Trophoblast cell (in vitro differentiated cells and primary cell): ENCODE data around the gene CEP85.

Source experiments
- DNase-seq, 2 donors: peaks; one replicate each; pipeline ENCODE4 v3.0.0-alpha.2; 2016
- H2AFZ ChIP-seq: 2 replicates; pipeline ENCODE4 v1.6.1; 2013; ENCODE audit warnings: low read length, moderate library complexity, mild to moderate bottlenecking; ENCODE audit not compliant: insufficient read depth, poor library complexity
- H2AK5ac ChIP-seq: 2 replicates; pipeline ENCODE4 v1.6.1; 2013; ENCODE audit warnings: mild to moderate bottlenecking, low read length
- H2BK120ac ChIP-seq: 2 replicates; pipeline ENCODE4 v1.6.1; 2013; ENCODE audit warnings: low read length, mild to moderate bottlenecking, moderate library complexity; ENCODE audit not compliant: insufficient read depth, poor library complexity
- H2BK12ac ChIP-seq: 2 replicates; pipeline ENCODE4 v1.6.1; 2013; ENCODE audit warnings: mild to moderate bottlenecking, low read length, moderate library complexity
- H2BK5ac ChIP-seq: 2 replicates; pipeline ENCODE4 v1.6.1; 2013; ENCODE audit warnings: low read length, low read depth, moderate library complexity, mild to moderate bottlenecking; ENCODE audit not compliant: poor library complexity
- H3K14ac ChIP-seq: 2 replicates; pipeline ENCODE4 v1.6.1; 2013; ENCODE audit warnings: mild to moderate bottlenecking, low read length
- H3K18ac ChIP-seq: 2 replicates; pipeline ENCODE4 v1.6.1; 2013; ENCODE audit warnings: mild to moderate bottlenecking, low read length
- H3K23ac ChIP-seq: 2 replicates; pipeline ENCODE4 v1.6.1; 2013; ENCODE audit warnings: low read length
- H3K27ac ChIP-seq: 2 replicates; pipeline ENCODE4 v1.5.1; 2013; ENCODE audit warnings: low read depth, mild to moderate bottlenecking, inconsistent platforms, low read length, moderate library complexity
- H3K27me3 ChIP-seq: 2 replicates; pipeline ENCODE4 v1.6.1; 2013; ENCODE audit warnings: inconsistent platforms, mild to moderate bottlenecking, low read length, moderate library complexity; ENCODE audit not compliant: insufficient read depth
- H3K36me3 ChIP-seq, 2 experiments: 1 replicate in 1 of 2; 2 replicates in 1 of 2; pipeline ENCODE4 v1.6.1; 2013; ENCODE audit warnings: low read length in 2 of 2, mild to moderate bottlenecking in 2 of 2, moderate library complexity in 1 of 2; ENCODE audit not compliant: insufficient read depth in 2 of 2, control insufficient read depth in 1 of 2
- H3K4ac ChIP-seq: 2 replicates; pipeline ENCODE4 v1.6.1; 2013; ENCODE audit warnings: low read depth, mild to moderate bottlenecking, low read length, moderate library complexity
- H3K4me1 ChIP-seq, 2 experiments: 1 replicate in 1 of 2; 2 replicates in 1 of 2; pipeline ENCODE4 v1.6.1; 2013; ENCODE audit warnings: low read length in 2 of 2, mild to moderate bottlenecking in 2 of 2, moderate library complexity in 1 of 2; ENCODE audit not compliant: insufficient read depth in 2 of 2, control insufficient read depth in 1 of 2
- H3K4me2 ChIP-seq: 2 replicates; pipeline ENCODE4 v1.6.1; 2013; ENCODE audit warnings: inconsistent platforms, mild to moderate bottlenecking, low read length, moderate library complexity
- H3K4me3 ChIP-seq: 2 replicates; pipeline ENCODE4 v1.5.1; 2013; ENCODE audit warnings: mild to moderate bottlenecking, low read depth, low read length, inconsistent platforms
- H3K79me1 ChIP-seq: one replicate; pipeline ENCODE4 v1.6.1; 2013; ENCODE audit warnings: low read length
- H3K79me2 ChIP-seq: 2 replicates; pipeline ENCODE4 v1.6.1; 2013; ENCODE audit warnings: low read length, mild to moderate bottlenecking; ENCODE audit not compliant: control insufficient read depth, insufficient read depth, poor library complexity
- H3K9ac ChIP-seq: 2 replicates; pipeline ENCODE4 v1.6.1; 2013; ENCODE audit warnings: mild to moderate bottlenecking, low read length
- H3K9me3 ChIP-seq: 2 replicates; pipeline ENCODE4 v1.6.1; 2013; ENCODE audit warnings: low read depth, mild to moderate bottlenecking, control low read depth, inconsistent platforms, low read length; ENCODE audit not compliant: insufficient read depth
- H4K12ac ChIP-seq: 2 replicates; pipeline ENCODE4 v1.6.1; 2013; ENCODE audit warnings: low read depth, mild to moderate bottlenecking, low read length, moderate library complexity
- H4K8ac ChIP-seq: 2 replicates; pipeline ENCODE4 v1.6.1; 2013; ENCODE audit warnings: low read depth, mild to moderate bottlenecking, low read length, moderate library complexity
- H4K91ac ChIP-seq: one replicate; pipeline ENCODE4 v1.6.1; 2013; ENCODE audit warnings: low read depth, mild to moderate bottlenecking, low read length, moderate library complexity
- WGBS: extraction: QIAGEN DNeasy Blood & Tissue Kit; methylation state at CpG from one replicate; pipeline ENCODE4 v1.1.7; 2013; ENCODE audit warnings: missing lambda C conversion rate; ENCODE audit not compliant: insufficient read length, insufficient coverage; ENCODE audit errors: extremely low coverage; 5-methylcytosine and 5-hydroxymethylcytosine counted together

The CEP85 gene

GRCh38 chr1:26318338-26319064 lies 84.5 kb downstream of the CEP85 start:
- H3K23ac ChIP-seq: no peak overlapping the region
- H4K8ac ChIP-seq: no peak overlapping the region
- WGBS: no CpG with 5 or more reads among the region's 9 CpGs

GRCh38 chr1:26320896-26321295 lies 86.9 kb downstream of the CEP85 start:
- peaks cover 5% of the 10 kb centered on the region for H3K9me3 ChIP-seq
- no CpG with 5 or more reads among the region's 2 CpGs for WGBS
- H3K18ac ChIP-seq: no peak overlapping the region

More at GRCh38 chr1:26318338-26319064, 84.5 kb downstream of the CEP85 start:
- Histone ChIP-seq H3K18ac (no peak overlapping the region), H3K4me3 (no peak overlapping the region), H3K4me1 (peaks cover 6 to 8% of the 10 kb centered on the region in 2 experiments), H4K91ac (no peak overlapping the region), H3K4me2 (no peak overlapping the region), H2AK5ac (no peak overlapping the region), H2BK5ac (no peak overlapping the region), H3K79me2 (no peaks in the 10 kb centered on the region), H4K12ac (no peak overlapping the region), H2AFZ (no peak overlapping the region), H3K27me3 (no peaks in the 10 kb centered on the region), H2BK120ac (no peak overlapping the region), H2BK12ac (no peak overlapping the region), H3K4ac (no peak overlapping the region), H3K79me1 (no peaks in the 10 kb centered on the region), H3K9me3 (peaks cover under 1% of the 10 kb centered on the region), H3K14ac (no peak overlapping the region), H3K9ac (no peak overlapping the region), H3K27ac (no peak overlapping the region), H3K36me3 (peaks cover 20 to 22% of the 10 kb centered on the region in 2 experiments)
- no peak for DNase-seq

DNA sequence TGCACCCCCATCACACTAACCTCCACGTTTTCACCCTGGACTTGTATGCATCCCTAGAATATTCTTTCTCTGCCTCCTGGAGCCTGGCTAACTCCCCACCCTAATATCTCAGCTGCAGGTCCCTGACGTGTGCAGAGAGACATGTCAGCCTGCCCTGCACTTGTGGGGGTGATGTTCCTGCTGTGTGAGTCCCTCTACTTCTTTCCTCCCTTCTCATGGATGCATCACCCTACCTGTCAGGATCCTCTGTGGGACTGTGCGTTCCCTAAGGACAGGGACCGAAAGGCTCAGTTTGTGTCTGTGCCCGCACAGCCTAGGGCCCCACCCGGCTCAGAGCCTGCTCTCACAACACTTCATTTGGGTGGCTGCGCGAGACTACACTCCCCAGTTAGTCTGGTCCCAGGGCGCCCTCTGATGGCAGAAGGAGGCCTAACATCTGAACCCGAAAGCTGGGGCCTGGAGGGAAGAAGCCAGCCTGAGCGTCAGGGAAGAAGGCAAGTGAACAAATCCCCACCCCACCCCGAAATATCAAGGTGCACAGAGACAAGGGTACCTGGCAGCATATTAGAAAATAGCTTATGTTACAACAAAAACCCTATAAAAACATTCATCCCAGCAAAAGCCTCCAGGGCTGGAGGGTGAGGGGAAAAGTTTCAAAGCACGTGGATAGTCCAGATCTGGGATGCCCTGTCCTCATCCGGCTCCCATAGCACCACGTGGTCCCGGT lies 87.5 kb downstream of the CEP85 start:
- no CpG with 5 or more reads among the region's 16 CpGs for WGBS
- H2AK5ac ChIP-seq: no peak overlapping the region
- H4K8ac ChIP-seq: no peak overlapping the region
- H3K4ac ChIP-seq: no peak overlapping the region
- peak; percentile 77 to 94 for DNase-seq
- no peak overlapping the region for H2BK120ac ChIP-seq
- H3K4me1 ChIP-seq: peaks cover 6 to 8% of the 10 kb centered on the region in 2 experiments
- H2BK5ac ChIP-seq: no peak overlapping the region
- no peak overlapping the region for H3K14ac ChIP-seq
- no peak overlapping the region for H3K4me3 ChIP-seq
- H2AFZ ChIP-seq: no peak overlapping the region
- no peak overlapping the region for H3K23ac ChIP-seq
- H3K9ac ChIP-seq: no peak overlapping the region
- peaks cover 37 to 40% of the 10 kb centered on the region in 2 experiments for H3K36me3 ChIP-seq
- H4K91ac ChIP-seq: no peak overlapping the region
- no peaks in the 10 kb centered on the region for H3K79me1 ChIP-seq
- H3K9me3 ChIP-seq: peaks cover 5% of the 10 kb centered on the region
- no peaks in the 10 kb centered on the region for H3K79me2 ChIP-seq
- no peak overlapping the region for H3K18ac ChIP-seq
- no peak overlapping the region for H4K12ac ChIP-seq
- no peaks in the 10 kb centered on the region for H3K27me3 ChIP-seq
- H3K27ac ChIP-seq: no peak overlapping the region
- H3K4me2 ChIP-seq: no peak overlapping the region
- no peak overlapping the region for H2BK12ac ChIP-seq

More at GRCh38 chr1:26320896-26321295, 86.9 kb downstream of the CEP85 start:
- H3K23ac ChIP-seq: no peak overlapping the region
- no peak overlapping the region for H2BK5ac ChIP-seq
- no peak overlapping the region for H2AK5ac ChIP-seq
- H2BK12ac ChIP-seq: no peak overlapping the region
- no peaks in the 10 kb centered on the region for H3K79me2 ChIP-seq
- no peak overlapping the region for H4K12ac ChIP-seq
- no peak overlapping the region for H2AFZ ChIP-seq
- H3K14ac ChIP-seq: no peak overlapping the region
- no peaks in the 10 kb centered on the region for H3K79me1 ChIP-seq
- H3K27ac ChIP-seq: no peak overlapping the region
- H3K4ac ChIP-seq: no peak overlapping the region
- H2BK120ac ChIP-seq: no peak overlapping the region
- H3K36me3 ChIP-seq: peaks cover 35 to 40% of the 10 kb centered on the region in 2 experiments
- no peak overlapping the region for H4K91ac ChIP-seq
- no peaks in the 10 kb centered on the region for H3K27me3 ChIP-seq
- no peak overlapping the region for H4K8ac ChIP-seq
- H3K9ac ChIP-seq: no peak overlapping the region
- no peak overlapping the region for H3K4me3 ChIP-seq
- peaks cover 6 to 8% of the 10 kb centered on the region in 2 experiments for H3K4me1 ChIP-seq
- DNase-seq: no peak
- no peak overlapping the region for H3K4me2 ChIP-seq

DNA sequence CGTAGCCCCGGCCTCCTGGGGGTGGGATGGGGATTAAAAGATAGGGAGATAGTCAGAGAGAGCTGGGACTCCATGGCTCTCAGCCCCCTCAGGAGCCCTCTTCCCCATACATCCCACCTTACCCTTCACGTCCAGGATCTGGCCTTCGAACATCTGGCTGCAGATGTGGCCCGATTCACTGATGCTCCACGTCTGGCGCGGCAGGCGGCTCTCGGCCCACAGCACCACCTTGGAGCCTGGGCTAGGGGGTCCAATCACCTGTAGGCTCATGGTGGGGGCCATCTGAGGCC lies 88.0 kb downstream of the CEP85 start:
- H3K79me2 ChIP-seq: no peaks in the 10 kb centered on the region
- H3K23ac ChIP-seq: no peak overlapping the region
- H4K12ac ChIP-seq: no peak overlapping the region
- H2BK12ac ChIP-seq: no peak overlapping the region
- peaks cover 5% of the 10 kb centered on the region for H3K9me3 ChIP-seq
- no peak overlapping the region for H3K18ac ChIP-seq
- no peak for DNase-seq
- H3K4me2 ChIP-seq: no peak overlapping the region
- H2AFZ ChIP-seq: no peak overlapping the region
- no peak overlapping the region for H2AK5ac ChIP-seq
- no peak overlapping the region for H3K27ac ChIP-seq
- peaks cover 37 to 40% of the 10 kb centered on the region in 2 experiments for H3K36me3 ChIP-seq
- no peak overlapping the region for H2BK120ac ChIP-seq
- H3K4ac ChIP-seq: no peak overlapping the region
- no CpG with 5 or more reads among the region's 10 CpGs for WGBS
- H2BK5ac ChIP-seq: no peak overlapping the region
- no peaks in the 10 kb centered on the region for H3K79me1 ChIP-seq
- H3K14ac ChIP-seq: no peak overlapping the region
- no peak overlapping the region for H3K9ac ChIP-seq
- no peak overlapping the region for H4K8ac ChIP-seq
- no peaks in the 10 kb centered on the region for H3K27me3 ChIP-seq
- H3K4me3 ChIP-seq: no peak overlapping the region
- no peak overlapping the region for H4K91ac ChIP-seq
- H3K4me1 ChIP-seq: peaks cover 6 to 8% of the 10 kb centered on the region in 2 experiments
